Measurements from ENCODE around the gene SLC7A14. TPM values are rescaled to one million over a fixed set of nuclear protein-coding genes. Genes with fewer than 3 reads are reported as not detected.
A peak's percentile ranks its signal among the peaks of the same experiment; 100 is the strongest.

Gene SLC7A14
- total and polyA plus RNA-seq, 2 of the 13 experiments (the other 11 are each of a cell fraction or from before 2014, with no cell fraction given): not detected

- TF ChIP-seq TARDBP (CRISPR knock-in tag; IDR thresholded peaks at IDR 0.05) (no peak), ATF4 (CRISPR knock-in tag; IDR thresholded peaks at IDR 0.05) (no peak), ZNF224 (CRISPR knock-in tag; IDR thresholded peaks at IDR 0.05) (no peak), MBD4 (IDR thresholded peaks at IDR 0.05; ENCODE audit: borderline replicate concordance, low read length) (no peak), KDM4B (CRISPR knock-in tag; IDR thresholded peaks at IDR 0.05) (no peak), CBX1 (IDR thresholded peaks at IDR 0.05; ENCODE audit: low read depth) (peak; percentile 50), RBM22 (optimal IDR thresholded peaks at IDR 0.05; ENCODE audit: low read length) (no peak), TFE3 (CRISPR knock-in tag; IDR thresholded peaks at IDR 0.05) (no peak), ZNF619 (CRISPR knock-in tag; IDR thresholded peaks at IDR 0.05) (no peak), SOX13 (IDR thresholded peaks at IDR 0.05) (no peak), SOX13 (CRISPR knock-in tag; conservative IDR thresholded peaks at IDR 0.05 in 1 of 2, IDR thresholded peaks at IDR 0.05 in 1 of 2) (no peak), RFX3 (CRISPR knock-in tag; IDR thresholded peaks at IDR 0.05) (no peak), CENPX (CRISPR knock-in tag; IDR thresholded peaks at IDR 0.05) (no peak), ARNTL (CRISPR knock-in tag; IDR thresholded peaks at IDR 0.05) (no peak), MTA1 (CRISPR knock-in tag; IDR thresholded peaks at IDR 0.05; ENCODE audit: borderline replicate concordance) (no peak), ZMYM4 (CRISPR knock-in tag; IDR thresholded peaks at IDR 0.05) (peak; percentile 28; the same call in 1 of the 2 replicates), ZBTB44 (CRISPR knock-in tag; IDR thresholded peaks at IDR 0.05) (no peak), ZNF75D (CRISPR knock-in tag; IDR thresholded peaks at IDR 0.05; ENCODE audit: borderline replicate concordance) (no peak), ZNF556 (CRISPR knock-in tag; IDR thresholded peaks at IDR 0.05; ENCODE audit: borderline replicate concordance) (no peak), PRMT3 (CRISPR knock-in tag; IDR thresholded peaks at IDR 0.05; ENCODE audit: borderline replicate concordance, low read depth) (no peak), PBX3 (CRISPR knock-in tag; IDR thresholded peaks at IDR 0.05; ENCODE audit: borderline replicate concordance) (no peak), ZNF710 (CRISPR knock-in tag; IDR thresholded peaks at IDR 0.05; ENCODE audit: borderline replicate concordance) (no peak)
These were observed 167.2 kb downstream of the SLC7A14 start, which contains the start of gene CLDN11 (continued) for GRCh38 chr3:170418422-170419398.
